Transverse colon (tissue), 4 donors: Measurements from ENCODE around the gene HSF2BP.

Experiments used
- CTCF ChIP-seq, 5 experiments: fragments of 200-600 bp in 3 of 5; fragments of 450-650 bp in 2 of 5; sonication (generic) in 3 of 5; IDR thresholded peaks; 1 replicate in 2 of 5; 2 replicates in 3 of 5; pipeline ENCODE4 v1.5.1; 2016 to 2017; ENCODE audit warnings: antibody characterized with exemption in 5 of 5, inconsistent platforms in 3 of 5, mild to moderate bottlenecking in 2 of 5, moderate library complexity in 1 of 5
- POLR2A ChIP-seq: fragments of 450-650 bp; IDR thresholded peaks from one replicate; pipeline ENCODE4 v1.6.1; 2016; ENCODE audit warnings: antibody characterized with exemption, mild to moderate bottlenecking, moderate library complexity
- POLR2AphosphoS5 ChIP-seq, 3 donors: sonication (generic); formaldehyde crosslinking; IDR thresholded peaks; one replicate each; pipeline ENCODE4 v1.6.1; 2016; ENCODE audit warnings: antibody characterized with exemption in 3 of 3

- TF ChIP-seq CTCF (IDR thresholded peaks at IDR 0.05) = no peak
- no peak for TF ChIP-seq POLR2A
- TF ChIP-seq POLR2AphosphoS5 (IDR thresholded peaks at IDR 0.05) = no peak
These were observed 19.6 kb downstream of the HSF2BP start for GRCh38 chr21:43639470-43640353.
